HepG2 (cell line): ENCODE data around the gene FAM228A. TPM values are rescaled to one million over a fixed set of nuclear protein-coding genes. Genes with fewer than 3 reads are reported as not detected.

ENCODE experiments used
- AHDC1 ChIP-seq: sonication (generic); formaldehyde crosslinking; IDR thresholded peaks from 2 replicates; pipeline ENCODE4 v1.5.1; 2020; ENCODE audit warnings: mild to moderate bottlenecking, missing genetic modification reagents, borderline replicate concordance
- ATF1 ChIP-seq: IDR thresholded peaks from 2 replicates; pipeline ENCODE4 v1.6.1; 2016; ENCODE audit warnings: mild to moderate bottlenecking, control low read depth
- ERF ChIP-seq: IDR thresholded peaks from 2 replicates; pipeline ENCODE4 v1.6.1; 2018; ENCODE audit warnings: missing biosample characterization, missing genetic modification reagents
- FIP1L1 ChIP-seq: fragments of 200-400 bp; formaldehyde crosslinking; IDR thresholded peaks from 2 replicates; pipeline ENCODE4 v1.6.1; 2018; ENCODE audit warnings: low read depth, mild to moderate bottlenecking, low read length, moderate library complexity, borderline replicate concordance; ENCODE audit not compliant: insufficient read depth
- GATAD1 ChIP-seq: IDR thresholded peaks from 2 replicates; pipeline ENCODE4 v1.6.1; 2016; ENCODE audit warnings: missing genetic modification reagents, missing compliant biosample characterization
- HDAC2 ChIP-seq: sonication (generic); formaldehyde crosslinking; IDR thresholded peaks from 2 replicates; pipeline ENCODE4 v1.4.0; 2020; ENCODE audit warnings: missing genetic modification reagents
- HHEX ChIP-seq: IDR thresholded peaks from 2 replicates; pipeline ENCODE4 v1.6.1; 2016; ENCODE audit warnings: control low read depth
- HMG20A ChIP-seq: IDR thresholded peaks from 2 replicates; pipeline ENCODE4 v1.6.1; 2016; ENCODE audit warnings: borderline replicate concordance
- HOXA7 ChIP-seq: sonication (generic); formaldehyde crosslinking; IDR thresholded peaks from 2 replicates; pipeline ENCODE4 v1.8.1; 2022; ENCODE audit warnings: mild to moderate bottlenecking, missing genetic modification reagents, moderate library complexity
- MIER2 ChIP-seq: IDR thresholded peaks from 2 replicates; pipeline ENCODE4 v1.6.1; 2016; ENCODE audit warnings: missing biosample characterization, missing genetic modification reagents
- NFE2L2 ChIP-seq: fragments of 150-350 bp; IDR thresholded peaks from 2 replicates; pipeline ENCODE4 v1.6.1; 2014; ENCODE audit warnings: low read length
- NR2F2 ChIP-seq: IDR thresholded peaks from 2 replicates; pipeline ENCODE4 v1.6.1; 2012; ENCODE audit warnings: low read depth, inconsistent platforms, borderline replicate concordance
- SKI ChIP-seq: fragments of 450-650 bp; IDR thresholded peaks from one replicate; pipeline ENCODE4 v1.6.1; 2018; ENCODE audit warnings: mild to moderate bottlenecking; ENCODE audit not compliant: partially characterized antibody
- SOX5 ChIP-seq: IDR thresholded peaks from 2 replicates; pipeline ENCODE4 v1.6.1; 2016; ENCODE audit warnings: borderline replicate concordance
- STAG1 ChIP-seq: sonication (generic); formaldehyde crosslinking; IDR thresholded peaks from 2 replicates; pipeline ENCODE4 v1.4.0; 2020; ENCODE audit warnings: missing genetic modification reagents
- U2AF2 ChIP-seq: fragments of 200-400 bp; formaldehyde crosslinking; IDR thresholded peaks from 2 replicates; pipeline ENCODE4 v1.6.1; 2017; ENCODE audit warnings: low read depth, mild to moderate bottlenecking, low read length
- ZBTB14 ChIP-seq: sonication (generic); formaldehyde crosslinking; IDR thresholded peaks from 2 replicates; pipeline ENCODE4 v1.4.0; 2020; ENCODE audit warnings: missing genetic modification reagents
- ZNF263 ChIP-seq: sonication (generic); formaldehyde crosslinking; IDR thresholded peaks from 2 replicates; pipeline ENCODE4 v1.4.0; 2020; ENCODE audit warnings: missing genetic modification reagents
- ZNF30 ChIP-seq: sonication (generic); formaldehyde crosslinking; IDR thresholded peaks from 2 replicates; pipeline ENCODE4 v1.5.0; 2020; ENCODE audit warnings: mild to moderate bottlenecking, missing genetic modification reagents
- ZSCAN22 ChIP-seq: sonication (generic); formaldehyde crosslinking; IDR thresholded peaks from 2 replicates; pipeline ENCODE4 v1.4.0; 2020; ENCODE audit warnings: mild to moderate bottlenecking, missing genetic modification reagents
- ZSCAN5A ChIP-seq: sonication (generic); formaldehyde crosslinking; IDR thresholded peaks from 2 replicates; pipeline ENCODE4 v1.8.0; 2022; ENCODE audit warnings: mild to moderate bottlenecking, missing genetic modification reagents, borderline replicate concordance
- polyA plus RNA-seq, 8 experiments: library from polyadenylated mRNA; depleted of rRNA in 3 of 8; stranded (reverse) in 7 of 8; unstranded in 1 of 8; fragments of >200 nt; fragmentation: Illumina TruSeq in 4 of 8; extraction: Trizol in 4 of 8; gene quantifications; 2 replicates each; pipeline versions ENCODE4 v1.2.1 to v1.2.3, GENCODE V29; 2011 to 2016; ENCODE audit warnings: low read depth in 4 of 8, missing spikeins in 1 of 8, mixed read lengths in 1 of 8; ENCODE audit not compliant: insufficient read depth in 1 of 8
- total RNA-seq, 5 experiments: library from RNA; depleted of rRNA; stranded (reverse); fragments of >200 nt; fragmentation: Illumina TruSeq; extraction: Trizol; gene quantifications; 2 replicates each; pipeline ENCODE4 v1.2.3, GENCODE V29; 2016; ENCODE audit warnings: low read depth in 1 of 5

Gene FAM228A
- total and polyA plus RNA-seq, 2 of the 13 experiments (the other 11 are each of a cell fraction or from before 2014, with no cell fraction given) = not detected

- TF ChIP-seq ZBTB14 (CRISPR knock-in tag) (no peak), HDAC2 (CRISPR knock-in tag) (peak; percentile 55; the same call in 1 of the 2 replicates), U2AF2 (no peak), GATAD1 (CRISPR knock-in tag) (no peak), ZNF30 (CRISPR knock-in tag) (no peak), HHEX (peak; percentile 84), MIER2 (CRISPR knock-in tag) (no peak), STAG1 (CRISPR knock-in tag) (no peak), NR2F2 (0 out of 2 replicates have a peak, but pooled peaks have one; percentile 36), ATF1 (no peak), SOX5 (CRISPR knock-in tag) (peak; percentile 97), HOXA7 (CRISPR knock-in tag) (no peak), AHDC1 (CRISPR knock-in tag) (peak; percentile 45; the same call in 1 of the 2 replicates), FIP1L1 (no peak), ZSCAN5A (CRISPR knock-in tag) (no peak), HMG20A (peak; percentile 64; the same call in 1 of the 2 replicates), NFE2L2 (no peak), ZSCAN22 (CRISPR knock-in tag) (no peak), ZNF263 (CRISPR knock-in tag) (no peak), ERF (CRISPR knock-in tag) (no peak), SKI (peak; percentile 42)
Observed at GRCh38 chr2:24158131-24158530, 16.7 kb upstream of the FAM228A start (continued).
